Gastrocnemius medialis (tissue), 4 donors: ENCODE results near the gene NHLRC4.
A peak's percentile ranks its signal among the peaks of the same experiment; 100 is the strongest.

ENCODE experiments used
- POLR2A ChIP-seq, 2 donors: fragments of 450-650 bp; IDR thresholded peaks; one replicate each; pipeline ENCODE4 v1.6.1; 2017; ENCODE audit warnings: antibody characterized with exemption in 2 of 2, mild to moderate bottlenecking in 2 of 2, moderate library complexity in 2 of 2
- TF ChIP-seq, protein P1 (sequence below), 5 experiments: fragments of 450-650 bp in 3 of 5; fragments of 200-600 bp in 2 of 5; sonication (generic) in 2 of 5; IDR thresholded peaks in 4 of 5; conservative IDR thresholded peaks in 1 of 5; 1 replicate in 4 of 5; 2 replicates in 1 of 5; pipeline ENCODE4 v1.5.1; 2016 to 2019; ENCODE audit warnings: antibody characterized with exemption in 5 of 5, mild to moderate bottlenecking in 3 of 5, moderate library complexity in 3 of 5

DNA sequence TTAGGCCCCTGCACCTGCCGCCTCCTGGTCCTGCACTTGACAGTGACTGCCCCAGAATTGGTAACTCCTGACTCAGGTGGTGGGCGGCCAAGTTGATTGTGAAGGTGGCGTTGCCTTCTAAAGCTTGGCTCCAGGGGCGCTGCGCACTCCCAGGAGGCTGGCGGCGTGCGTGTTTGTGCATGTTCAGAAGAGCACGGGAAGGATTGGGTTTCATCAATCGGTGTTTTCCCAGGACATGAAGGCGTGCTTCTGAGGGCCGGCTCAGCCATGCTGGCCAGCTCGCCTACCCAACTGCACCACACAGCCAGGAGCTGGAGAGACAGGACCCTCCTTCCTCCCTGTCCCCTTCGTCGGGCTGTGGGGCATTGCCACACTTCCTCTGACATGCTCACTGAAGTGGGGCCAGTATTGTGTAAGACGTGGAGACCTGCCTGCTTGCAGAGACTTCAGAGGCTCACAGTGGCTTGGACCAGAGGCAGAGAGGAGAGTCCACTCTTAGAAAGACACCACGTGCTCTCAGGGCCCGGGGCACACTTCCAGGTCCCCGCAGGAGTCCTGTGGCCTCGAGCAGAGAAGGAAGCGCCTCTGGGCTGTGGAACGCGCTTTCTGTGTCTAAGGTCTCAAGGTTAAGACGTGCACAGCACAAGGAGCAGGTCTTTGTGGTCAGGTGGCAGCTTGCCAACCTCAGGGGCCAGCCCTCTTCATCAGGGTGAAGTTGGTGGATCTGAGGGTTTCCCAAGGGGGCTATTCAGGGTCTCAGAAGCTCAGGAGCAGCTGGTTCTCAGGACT, 25.9 kb downstream of the NHLRC4 start:
- TF ChIP-seq, protein P1, sequence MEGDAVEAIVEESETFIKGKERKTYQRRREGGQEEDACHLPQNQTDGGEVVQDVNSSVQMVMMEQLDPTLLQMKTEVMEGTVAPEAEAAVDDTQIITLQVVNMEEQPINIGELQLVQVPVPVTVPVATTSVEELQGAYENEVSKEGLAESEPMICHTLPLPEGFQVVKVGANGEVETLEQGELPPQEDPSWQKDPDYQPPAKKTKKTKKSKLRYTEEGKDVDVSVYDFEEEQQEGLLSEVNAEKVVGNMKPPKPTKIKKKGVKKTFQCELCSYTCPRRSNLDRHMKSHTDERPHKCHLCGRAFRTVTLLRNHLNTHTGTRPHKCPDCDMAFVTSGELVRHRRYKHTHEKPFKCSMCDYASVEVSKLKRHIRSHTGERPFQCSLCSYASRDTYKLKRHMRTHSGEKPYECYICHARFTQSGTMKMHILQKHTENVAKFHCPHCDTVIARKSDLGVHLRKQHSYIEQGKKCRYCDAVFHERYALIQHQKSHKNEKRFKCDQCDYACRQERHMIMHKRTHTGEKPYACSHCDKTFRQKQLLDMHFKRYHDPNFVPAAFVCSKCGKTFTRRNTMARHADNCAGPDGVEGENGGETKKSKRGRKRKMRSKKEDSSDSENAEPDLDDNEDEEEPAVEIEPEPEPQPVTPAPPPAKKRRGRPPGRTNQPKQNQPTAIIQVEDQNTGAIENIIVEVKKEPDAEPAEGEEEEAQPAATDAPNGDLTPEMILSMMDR (IDR thresholded peaks at IDR 0.05 in 4 of 5, conservative IDR thresholded peaks at IDR 0.05 in 1 of 5), result peak in 4 of 5 experiments; percentile 20 to 58 (median 38)
- peak; percentile 52 to 61 for TF ChIP-seq POLR2A (IDR thresholded peaks at IDR 0.05)
